Measurements from ENCODE around the gene KIR2DL1. TPM values are rescaled to one million over a fixed set of nuclear protein-coding genes. Genes with fewer than 3 reads are reported as not detected.
"Not testable (repeated sequence)": the region's sequence is repeated elsewhere in the genome, so short reads cannot be mapped to it uniquely, and the experiment has no call there.

Gene KIR2DL1
- total RNA-seq, 2 experiments from 2014 or later: not detected

DNA sequence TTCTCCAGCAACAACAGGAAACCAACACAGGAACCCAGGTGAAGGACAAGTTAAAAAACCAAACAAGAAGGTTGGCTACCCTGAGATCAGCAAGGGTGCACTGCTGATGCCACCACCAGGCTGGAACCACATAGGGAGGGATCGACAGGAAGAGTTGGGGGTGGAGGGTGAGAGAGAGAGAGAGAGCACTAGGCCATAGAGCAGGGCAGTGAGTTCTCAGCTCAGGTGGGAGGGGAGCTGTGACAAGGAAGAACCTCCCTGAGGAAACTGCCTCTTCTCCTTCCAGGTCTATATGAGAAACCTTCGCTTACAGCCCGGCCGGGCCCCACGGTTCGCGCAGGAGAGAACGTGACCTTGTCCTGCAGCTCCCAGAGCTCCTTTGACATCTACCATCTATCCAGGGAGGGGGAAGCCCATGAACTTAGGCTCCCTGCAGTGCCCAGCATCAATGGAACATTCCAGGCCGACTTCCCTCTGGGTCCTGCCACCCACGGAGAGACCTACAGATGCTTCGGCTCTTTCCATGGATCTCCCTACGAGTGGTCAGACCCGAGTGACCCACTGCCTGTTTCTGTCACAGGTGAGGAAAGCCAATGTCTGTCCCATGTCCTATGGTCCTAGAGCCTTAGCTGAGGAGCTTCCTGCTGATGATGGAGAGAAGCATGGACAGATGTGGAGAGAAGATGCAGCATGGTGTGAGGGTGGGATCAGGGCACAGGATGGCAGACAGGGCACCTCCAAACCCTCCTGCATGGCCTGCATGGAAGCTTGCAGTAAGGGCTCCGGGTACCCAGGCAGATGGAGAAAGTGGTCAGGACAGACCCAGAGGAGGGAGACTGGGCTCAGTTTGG is 36.3 kb downstream of the KIR2DL1 start:
- no peaks in the 10 kb centered on the region for H3K9me2 ChIP-seq (ENCODE audit: insufficient read depth, low read length)
- no peaks in the 10 kb centered on the region for H4K20me1 ChIP-seq (ENCODE audit: insufficient read depth, low read length)
- no peak overlapping the region for H3K4me3 ChIP-seq (ENCODE audit: low read depth, low read length, poor library complexity, severe bottlenecking)
- H2AFZ ChIP-seq (ENCODE audit: low read length): no peak overlapping the region
- no peaks in the 10 kb centered on the region for H3K9me3 ChIP-seq (ENCODE audit: low read length)
- no peaks in the 10 kb centered on the region for H3K4me1 ChIP-seq (ENCODE audit: insufficient read depth, low read length, poor library complexity, severe bottlenecking)
- no peaks in the 10 kb centered on the region for H3K36me3 ChIP-seq (ENCODE audit: insufficient read depth, low read length)
- no peak for DNase-seq (ENCODE audit: low spot score)
- TF ChIP-seq EZH2phosphoT487 (IDR thresholded peaks at IDR 0.05; ENCODE audit: borderline replicate concordance, low read depth, low read length): no peak
- TF ChIP-seq, protein P1, sequence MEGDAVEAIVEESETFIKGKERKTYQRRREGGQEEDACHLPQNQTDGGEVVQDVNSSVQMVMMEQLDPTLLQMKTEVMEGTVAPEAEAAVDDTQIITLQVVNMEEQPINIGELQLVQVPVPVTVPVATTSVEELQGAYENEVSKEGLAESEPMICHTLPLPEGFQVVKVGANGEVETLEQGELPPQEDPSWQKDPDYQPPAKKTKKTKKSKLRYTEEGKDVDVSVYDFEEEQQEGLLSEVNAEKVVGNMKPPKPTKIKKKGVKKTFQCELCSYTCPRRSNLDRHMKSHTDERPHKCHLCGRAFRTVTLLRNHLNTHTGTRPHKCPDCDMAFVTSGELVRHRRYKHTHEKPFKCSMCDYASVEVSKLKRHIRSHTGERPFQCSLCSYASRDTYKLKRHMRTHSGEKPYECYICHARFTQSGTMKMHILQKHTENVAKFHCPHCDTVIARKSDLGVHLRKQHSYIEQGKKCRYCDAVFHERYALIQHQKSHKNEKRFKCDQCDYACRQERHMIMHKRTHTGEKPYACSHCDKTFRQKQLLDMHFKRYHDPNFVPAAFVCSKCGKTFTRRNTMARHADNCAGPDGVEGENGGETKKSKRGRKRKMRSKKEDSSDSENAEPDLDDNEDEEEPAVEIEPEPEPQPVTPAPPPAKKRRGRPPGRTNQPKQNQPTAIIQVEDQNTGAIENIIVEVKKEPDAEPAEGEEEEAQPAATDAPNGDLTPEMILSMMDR (conservative IDR thresholded peaks at IDR 0.05; ENCODE audit: low read length): no peak
- H3K4me2 ChIP-seq (ENCODE audit: low read length): no peak overlapping the region
- intact Hi-C loops (cut with micrococcal nuclease; ENCODE audit: unreplicated experiment): no loop called here
- ChIA-PET POLR2A (no interaction called here), CTCF (ENCODE audit: unreplicated experiment) (no interaction called here)
- no peak overlapping the region for H3K27ac ChIP-seq (ENCODE audit: low read depth, low read length, poor library complexity, severe bottlenecking)
- no TSS peak for BruUV-seq (replicated peaks)
- H3K79me2 ChIP-seq (ENCODE audit: insufficient read depth, low read depth, low read length): no peaks in the 10 kb centered on the region

DNA sequence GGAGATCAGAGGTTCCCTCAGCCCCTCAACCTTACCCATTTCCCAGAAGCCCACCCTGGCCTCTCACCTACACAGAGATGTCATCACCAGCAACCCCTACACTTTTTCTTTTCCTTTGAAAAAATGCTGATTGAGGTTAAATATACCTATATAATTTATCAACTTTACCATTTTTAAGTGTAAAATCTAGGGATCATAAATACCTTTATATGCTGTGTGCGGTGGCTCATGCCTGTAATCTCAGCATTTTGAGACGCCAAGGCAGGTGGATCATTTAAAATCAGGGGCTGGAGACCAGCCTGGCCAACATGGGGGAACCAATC is 36.9 kb downstream of the KIR2DL1 start:
- Histone ChIP-seq H3K9me2 (ENCODE audit: insufficient read depth, low read length) (no peaks in the 10 kb centered on the region), H2AFZ (ENCODE audit: low read length) (no peak overlapping the region), H3K4me2 (ENCODE audit: low read length) (no peak overlapping the region), H3K79me2 (ENCODE audit: insufficient read depth, low read depth, low read length) (no peaks in the 10 kb centered on the region), H4K20me1 (ENCODE audit: insufficient read depth, low read length) (no peaks in the 10 kb centered on the region), H3K4me1 (ENCODE audit: insufficient read depth, low read length, poor library complexity, severe bottlenecking) (no peaks in the 10 kb centered on the region), H3K4me3 (ENCODE audit: low read depth, low read length, poor library complexity, severe bottlenecking) (no peak overlapping the region), H3K36me3 (ENCODE audit: insufficient read depth, low read length) (no peaks in the 10 kb centered on the region), H3K9me3 (ENCODE audit: low read length) (no peaks in the 10 kb centered on the region), H3K27ac (ENCODE audit: low read depth, low read length, poor library complexity, severe bottlenecking) (no peak overlapping the region)
- no TSS peak for BruUV-seq (replicated peaks)
- TF ChIP-seq, protein P1 (conservative IDR thresholded peaks at IDR 0.05; ENCODE audit: low read length): no peak
- TF ChIP-seq EZH2phosphoT487 (IDR thresholded peaks at IDR 0.05; ENCODE audit: borderline replicate concordance, low read depth, low read length): no peak
- ChIA-PET POLR2A (no interaction called here), CTCF (ENCODE audit: unreplicated experiment) (no interaction called here)
- intact Hi-C loops (cut with micrococcal nuclease; ENCODE audit: unreplicated experiment): no loop called here
- DNase-seq (ENCODE audit: low spot score): no peak

DNA sequence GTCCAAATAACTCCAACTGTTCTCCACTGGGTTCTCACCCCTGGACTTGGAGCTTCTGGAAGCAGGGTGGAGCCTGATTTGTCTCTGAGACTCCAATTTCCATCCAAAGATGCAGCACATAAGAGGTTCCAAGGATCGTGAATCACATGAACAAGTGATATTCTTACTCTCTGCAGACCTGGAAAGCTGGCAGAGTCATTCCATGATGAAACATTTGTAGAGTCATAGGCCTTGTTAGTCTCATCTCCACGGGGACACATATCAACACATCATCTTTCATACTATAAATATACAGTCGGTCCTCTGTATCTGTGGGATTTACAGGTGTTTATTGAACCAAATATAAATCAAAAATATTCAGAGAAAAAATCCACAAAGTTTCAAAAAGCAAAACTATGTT is 45.0 kb downstream of the KIR2DL1 start:
- H4K20me1 ChIP-seq (ENCODE audit: insufficient read depth, low read length); H3K79me2 ChIP-seq (ENCODE audit: insufficient read depth, low read depth, low read length); H3K4me3 ChIP-seq (ENCODE audit: low read depth, low read length, poor library complexity, severe bottlenecking); H3K36me3 ChIP-seq (ENCODE audit: insufficient read depth, low read length); H3K27ac ChIP-seq (ENCODE audit: low read depth, low read length, poor library complexity, severe bottlenecking); BruUV-seq (replicated peaks); H2AFZ ChIP-seq (ENCODE audit: low read length); H3K4me1 ChIP-seq (ENCODE audit: insufficient read depth, low read length, poor library complexity, severe bottlenecking); H3K9me3 ChIP-seq (ENCODE audit: low read length); POLR2A ChIA-PET; H3K4me2 ChIP-seq (ENCODE audit: low read length); H3K9me2 ChIP-seq (ENCODE audit: insufficient read depth, low read length); intact Hi-C loops (cut with micrococcal nuclease; ENCODE audit: unreplicated experiment); DNase-seq (ENCODE audit: low spot score); CTCF ChIA-PET (ENCODE audit: unreplicated experiment): not testable (repeated sequence)

DNA sequence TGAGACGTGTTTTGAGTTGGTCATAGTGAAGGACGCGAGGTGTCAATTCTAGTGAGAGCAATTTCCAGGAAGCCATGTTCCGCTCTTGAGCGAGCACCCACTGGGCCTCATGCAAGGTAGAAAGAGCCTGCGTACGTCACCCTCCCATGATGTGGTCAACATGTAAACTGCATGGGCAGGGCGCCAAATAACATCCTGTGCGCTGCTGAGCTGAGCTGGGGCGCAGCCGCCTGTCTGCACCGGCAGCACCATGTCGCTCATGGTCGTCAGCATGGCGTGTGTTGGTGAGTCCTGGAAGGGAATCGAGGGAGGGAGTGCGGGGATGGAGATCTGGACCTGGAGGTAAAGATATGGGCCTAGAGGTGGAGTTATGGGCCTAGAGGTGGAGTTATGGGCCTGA is 46.7 kb downstream of the KIR2DL1 start, which contains the start of gene KIR3DL1:
Gene KIR3DL1, plus strand, starts transcription at position 218 of the 400 bp plus-strand sequence.
- H3K27ac ChIP-seq (ENCODE audit: low read depth, low read length, poor library complexity, severe bottlenecking); H3K4me3 ChIP-seq (ENCODE audit: low read depth, low read length, poor library complexity, severe bottlenecking); H3K9me3 ChIP-seq (ENCODE audit: low read length); H2AFZ ChIP-seq (ENCODE audit: low read length); H3K36me3 ChIP-seq (ENCODE audit: insufficient read depth, low read length); H3K4me1 ChIP-seq (ENCODE audit: insufficient read depth, low read length, poor library complexity, severe bottlenecking); CTCF ChIA-PET (ENCODE audit: unreplicated experiment); H3K4me2 ChIP-seq (ENCODE audit: low read length); intact Hi-C loops (cut with micrococcal nuclease; ENCODE audit: unreplicated experiment); DNase-seq (ENCODE audit: low spot score); H4K20me1 ChIP-seq (ENCODE audit: insufficient read depth, low read length); POLR2A ChIA-PET; H3K9me2 ChIP-seq (ENCODE audit: insufficient read depth, low read length); BruUV-seq (replicated peaks); H3K79me2 ChIP-seq (ENCODE audit: insufficient read depth, low read depth, low read length): not testable (repeated sequence)

Data from OCI-LY7 (cell line).